GM12872 (cell line): ENCODE results near the gene PKIB.

Source experiments
- CTCF ChIP-seq: IDR thresholded peaks from 3 replicates; pipeline ENCODE4 v1.5.1; 2011; ENCODE audit warnings: low read depth, mild to moderate bottlenecking, low read length, moderate library complexity; ENCODE audit not compliant: insufficient read depth

Gene PKIB

GRCh38 chr6:122652431-122652830 lies 42.2 kb downstream of the PKIB start:
- TF ChIP-seq CTCF, result no peak

GRCh38 chr6:122653094-122653493 lies 42.9 kb downstream of the PKIB start:
- no peak for TF ChIP-seq CTCF

- no peak for TF ChIP-seq CTCF
Observed at GRCh38 chr6:122654012-122654411, 43.8 kb downstream of the PKIB start.

- TF ChIP-seq CTCF, result no peak
Observed at GRCh38 chr6:122657601-122658000, 47.4 kb downstream of the PKIB start.

GRCh38 chr6:122660296-122660695 lies 50.1 kb downstream of the PKIB start:
- TF ChIP-seq CTCF, result no peak

GRCh38 chr6:122663981-122664380 lies 53.8 kb downstream of the PKIB start:
- no peak for TF ChIP-seq CTCF

- no peak for TF ChIP-seq CTCF
Observed at GRCh38 chr6:122665929-122666328, 55.7 kb downstream of the PKIB start.

GRCh38 chr6:122666418-122666817 lies 56.2 kb downstream of the PKIB start:
- TF ChIP-seq CTCF, result no peak
